NCI-H2081 treated with DMSO at 0.1 percent for 48 hours (cell line): ENCODE results near the gene FMN1.
A peak's percentile ranks its signal among the peaks of the same experiment; 100 is the strongest.
"Not testable (repeated sequence)": the region's sequence is repeated elsewhere in the genome, so short reads cannot be mapped to it uniquely, and the experiment has no call there.

ENCODE experiments used
- DNase-seq: peaks from one replicate; lab custom pipeline; 2025; lab: John Stamatoyannopoulos, UW

Gene FMN1

DNA sequence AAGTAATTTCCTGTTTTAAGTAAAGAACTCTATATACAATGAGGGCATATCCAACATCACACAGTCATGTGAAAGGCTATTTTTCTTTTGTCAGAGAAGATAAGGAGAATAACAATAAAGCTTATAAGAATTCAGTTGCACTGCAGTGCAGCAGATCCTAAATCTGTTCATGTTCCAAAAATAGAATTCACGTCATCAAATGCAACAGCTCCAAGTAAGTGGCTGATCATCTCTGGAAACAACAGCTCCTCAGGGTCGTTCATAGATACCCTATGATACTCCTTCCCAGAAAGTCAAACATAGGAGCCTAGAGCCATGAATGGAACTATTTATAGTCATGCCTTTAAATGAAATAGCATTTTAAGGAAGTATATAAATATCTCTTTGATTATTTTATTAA lies 100.2 kb downstream of the FMN1 start:
- DNase-seq: no peak

DNA sequence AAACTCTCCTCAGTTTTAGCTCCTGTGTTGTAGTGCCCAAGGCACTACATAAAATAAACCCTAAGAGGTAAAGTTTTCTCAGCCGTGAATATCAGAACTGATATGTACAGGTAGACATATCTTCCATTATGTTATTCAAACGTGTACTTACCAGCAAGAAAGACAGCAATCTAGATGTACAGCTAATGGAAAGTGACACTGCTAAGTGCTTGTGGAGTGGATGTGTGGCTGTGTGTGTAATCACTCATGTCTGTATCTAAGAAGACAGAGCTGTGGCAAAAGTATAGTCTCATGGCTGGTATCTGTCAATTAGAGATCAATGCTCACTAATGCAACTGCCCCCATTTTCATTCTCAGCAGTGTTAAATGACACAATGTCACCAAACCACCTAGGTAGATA lies 101.3 kb downstream of the FMN1 start:
- no peak for DNase-seq

DNA sequence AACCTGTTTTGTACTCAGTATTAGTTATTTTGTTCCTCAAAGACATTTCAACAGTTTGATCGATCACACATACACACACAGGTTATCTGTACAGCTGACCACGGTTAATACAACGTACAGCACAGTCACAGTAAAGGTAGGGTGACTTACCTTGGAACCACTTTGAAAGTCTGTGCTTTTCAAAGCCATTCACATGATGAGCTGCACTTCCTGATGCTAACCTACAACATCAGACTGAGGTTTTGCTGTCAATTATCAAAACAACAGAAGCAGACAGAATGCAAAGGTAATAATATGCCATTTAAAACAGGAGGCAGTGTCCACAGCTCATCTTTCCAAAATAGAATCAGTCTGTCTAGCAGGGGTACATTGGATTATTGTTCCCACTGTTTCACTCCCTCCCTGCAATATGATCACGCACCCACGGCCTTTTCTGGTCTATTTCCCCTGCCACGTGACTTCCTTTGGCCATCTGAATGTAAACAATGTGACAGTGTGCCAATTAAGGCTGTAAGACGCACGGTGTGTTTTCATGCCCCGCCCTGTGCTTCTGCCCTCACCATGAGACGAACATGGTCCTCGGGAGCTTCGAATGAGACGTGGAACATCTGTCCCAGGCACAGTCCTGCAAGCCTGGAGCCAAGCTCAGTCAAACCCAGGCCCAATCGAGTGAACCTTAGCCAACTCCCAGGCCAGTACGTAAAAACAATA lies 102.4 kb downstream of the FMN1 start:
- no peak for DNase-seq

DNA sequence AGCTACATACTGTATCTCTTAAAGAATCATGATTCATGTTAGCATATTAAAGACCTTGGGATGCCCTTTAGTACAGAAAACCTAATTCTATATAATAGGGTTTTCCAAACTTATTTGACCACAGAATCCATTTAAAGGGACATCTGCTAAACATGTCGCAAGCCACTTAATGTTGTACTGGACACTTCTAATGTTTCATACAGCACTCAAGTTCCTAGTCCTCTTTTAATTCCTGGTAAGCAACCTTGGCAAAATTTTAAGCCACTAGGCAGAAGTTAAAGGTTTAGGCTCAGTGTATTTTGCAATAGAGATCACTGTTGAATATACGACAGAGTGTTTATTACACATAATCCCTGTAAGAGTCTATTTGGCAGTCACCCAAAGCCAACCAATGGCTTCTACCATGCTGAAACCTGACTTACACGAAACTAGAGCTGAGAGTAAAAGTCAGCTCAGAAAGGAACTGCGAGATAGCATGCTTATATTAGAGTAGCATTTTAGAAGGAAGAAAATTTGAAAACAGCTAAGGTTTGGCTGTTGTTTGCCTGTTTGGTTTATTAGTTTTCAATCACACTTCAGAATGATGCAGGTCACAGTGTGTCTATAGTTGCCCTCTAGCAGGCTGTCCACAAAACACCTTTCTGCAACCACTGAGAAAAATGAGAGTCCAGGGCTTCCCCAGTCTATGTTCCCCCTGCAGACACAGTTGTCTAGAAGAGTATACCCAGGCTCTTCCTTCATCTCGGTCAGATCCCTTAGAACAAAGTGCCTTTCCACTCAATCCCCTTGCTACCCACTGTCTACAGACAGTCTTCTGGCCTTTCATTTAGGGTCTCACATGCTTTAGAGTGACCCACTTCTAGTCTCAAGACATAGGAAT lies 104.4 kb downstream of the FMN1 start:
- no peak for DNase-seq

DNA sequence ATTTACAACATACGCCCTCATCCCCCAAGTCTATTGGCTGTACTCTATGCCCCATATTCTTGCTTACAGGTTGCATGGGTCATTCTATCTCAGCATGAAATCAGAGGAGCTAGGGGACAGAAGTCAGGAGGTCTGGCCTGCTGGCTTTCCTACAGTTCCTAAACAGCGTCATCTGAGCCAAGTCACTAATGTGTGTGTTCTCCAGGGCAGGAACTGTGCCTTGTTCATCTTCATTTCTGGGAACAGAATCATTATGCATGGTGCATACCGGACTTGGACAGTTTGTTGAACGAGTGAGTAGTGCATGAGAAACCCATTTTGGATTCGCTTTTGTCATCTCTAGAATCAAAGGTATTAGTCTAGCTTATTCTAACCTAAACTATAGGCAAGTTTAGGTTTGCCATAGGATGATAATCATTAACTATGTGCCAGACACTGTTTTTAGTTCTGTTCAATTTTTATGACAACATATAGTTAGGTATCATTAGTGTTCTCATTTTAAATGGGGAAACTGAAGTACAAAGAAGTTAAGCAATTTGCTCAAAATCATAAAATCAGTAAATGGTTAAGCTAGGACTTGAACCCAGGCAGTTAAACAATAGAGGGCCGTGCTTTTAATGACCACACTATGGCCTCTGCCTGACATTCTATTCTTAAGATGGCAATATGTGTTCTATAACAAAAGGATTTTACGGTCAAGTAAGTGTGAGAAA lies 105.2 kb downstream of the FMN1 start:
- DNase-seq: no peak

DNA sequence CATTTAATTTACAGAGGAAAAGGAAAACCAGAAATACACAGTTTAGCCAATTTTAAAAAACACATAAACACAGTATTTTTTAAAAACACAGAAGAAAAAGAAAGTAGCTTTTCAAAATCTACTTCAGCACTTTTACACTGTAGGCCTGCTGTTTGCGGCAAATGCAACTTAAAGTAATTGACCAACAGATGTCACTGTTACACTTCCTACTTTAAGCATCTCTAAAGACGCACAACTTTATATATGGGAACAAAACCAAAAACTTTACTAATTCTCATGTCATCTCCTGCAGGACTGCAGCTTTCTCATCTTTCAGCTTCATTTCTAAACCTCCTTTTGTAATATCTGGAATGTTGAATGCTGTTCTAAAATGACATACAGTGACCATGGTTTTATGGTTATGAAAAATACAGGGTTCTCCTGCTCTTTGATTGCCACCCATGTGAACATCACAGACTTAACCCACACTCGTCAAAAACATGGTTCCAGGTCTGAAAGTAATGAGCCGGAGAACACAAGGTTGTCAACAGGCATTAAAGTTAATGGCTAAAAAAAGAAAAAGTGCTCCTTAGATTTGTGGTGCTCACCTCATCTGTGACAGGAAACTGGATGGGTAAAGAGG lies 107.9 kb downstream of the FMN1 start:
- DNase-seq: no peak

DNA sequence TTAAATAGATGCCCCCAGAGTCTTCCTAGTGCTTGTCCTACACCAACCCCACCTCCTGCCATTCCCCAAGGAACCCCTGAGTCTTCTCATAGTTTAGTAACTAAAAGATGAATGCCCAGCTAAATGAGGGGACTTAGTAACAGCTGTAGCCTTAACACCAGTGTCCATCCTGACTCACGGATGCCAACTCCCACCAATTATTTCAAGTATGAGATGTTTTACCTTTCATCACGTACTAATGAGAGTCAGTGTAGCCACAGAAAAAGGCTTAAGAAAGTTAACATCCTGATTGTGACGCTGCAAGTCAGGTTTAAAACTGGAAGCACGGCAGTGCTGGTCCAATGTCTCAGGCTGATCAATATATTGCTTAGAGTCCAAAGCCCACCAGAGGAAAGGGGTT lies 109.9 kb downstream of the FMN1 start:
- no peak for DNase-seq

DNA sequence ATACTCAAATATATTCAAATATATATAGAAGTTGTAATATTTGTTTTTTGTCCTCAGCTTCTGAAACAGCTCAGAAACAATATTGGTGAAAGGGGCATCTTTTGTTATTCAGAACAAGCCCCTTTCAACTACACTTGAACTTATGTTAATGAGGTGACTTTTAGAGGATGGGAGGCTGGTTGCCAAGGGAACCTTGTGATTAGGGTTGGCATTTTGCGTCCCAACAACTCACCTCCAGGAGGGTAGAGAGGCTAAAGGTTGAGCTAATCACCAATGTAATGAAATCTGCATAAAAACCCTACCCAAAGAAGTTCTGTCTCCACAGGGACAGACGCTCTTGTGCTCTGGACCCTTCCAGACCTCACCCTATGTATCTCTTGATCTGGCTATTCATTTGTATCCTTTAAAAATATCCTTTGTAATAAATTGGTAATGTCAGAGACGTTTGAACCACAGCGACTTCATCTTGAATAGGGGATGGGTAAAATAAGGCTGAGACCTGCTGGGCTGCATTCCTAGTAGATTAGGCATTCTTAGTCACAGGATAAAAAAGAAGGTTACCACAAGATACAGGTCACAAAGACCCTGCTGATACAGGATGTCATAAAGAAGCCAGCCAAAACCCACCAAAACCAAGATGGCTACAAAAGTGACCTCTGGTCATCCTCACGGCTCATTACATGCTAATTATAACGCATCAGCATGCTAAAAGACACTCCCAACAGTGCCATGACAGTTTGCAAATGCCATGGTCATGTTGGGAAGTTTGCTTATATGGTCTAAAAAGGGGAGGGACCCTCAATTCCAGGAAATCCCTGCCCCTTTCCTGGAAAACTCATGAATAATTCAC lies 111.1 kb downstream of the FMN1 start:
- DNase-seq: no peak

DNA sequence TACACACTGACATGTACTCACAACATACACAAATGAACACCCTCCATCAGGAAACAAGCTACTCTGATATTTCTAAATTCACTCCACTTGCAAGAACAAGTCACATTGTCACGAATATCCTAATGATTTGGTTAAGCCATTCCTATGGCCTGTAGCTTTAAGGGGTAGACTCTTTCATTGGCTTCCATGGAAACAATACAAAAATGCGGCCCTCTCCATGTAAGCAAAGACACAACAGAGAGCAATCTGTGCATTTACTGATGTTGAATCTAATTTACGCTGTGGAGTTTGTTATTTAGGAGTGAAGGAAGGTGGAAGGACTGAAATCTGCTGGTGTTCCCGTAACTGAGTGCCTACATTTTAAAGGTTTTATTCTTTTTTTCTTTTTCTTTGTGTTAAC lies 114.5 kb downstream of the FMN1 start:
- no peak for DNase-seq

DNA sequence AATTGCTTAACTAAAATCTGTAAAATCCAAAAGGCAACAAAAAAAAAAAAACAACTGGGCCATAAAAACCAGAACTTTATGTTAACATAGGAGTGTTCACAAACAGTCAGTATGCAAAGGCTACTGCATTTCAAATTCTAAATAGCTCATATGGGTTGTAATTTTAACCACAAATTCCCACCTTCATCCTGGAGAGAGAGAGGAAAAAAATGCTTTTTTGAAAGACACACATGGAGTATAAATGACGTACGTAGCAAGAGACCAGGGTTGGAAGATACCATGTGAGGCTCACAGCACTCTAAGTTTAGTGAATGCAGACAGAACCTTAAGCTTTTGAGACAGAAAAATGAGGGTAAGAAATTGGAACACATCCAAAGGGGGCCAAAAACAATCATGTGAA lies 115.9 kb downstream of the FMN1 start:
- DNase-seq: no peak

DNA sequence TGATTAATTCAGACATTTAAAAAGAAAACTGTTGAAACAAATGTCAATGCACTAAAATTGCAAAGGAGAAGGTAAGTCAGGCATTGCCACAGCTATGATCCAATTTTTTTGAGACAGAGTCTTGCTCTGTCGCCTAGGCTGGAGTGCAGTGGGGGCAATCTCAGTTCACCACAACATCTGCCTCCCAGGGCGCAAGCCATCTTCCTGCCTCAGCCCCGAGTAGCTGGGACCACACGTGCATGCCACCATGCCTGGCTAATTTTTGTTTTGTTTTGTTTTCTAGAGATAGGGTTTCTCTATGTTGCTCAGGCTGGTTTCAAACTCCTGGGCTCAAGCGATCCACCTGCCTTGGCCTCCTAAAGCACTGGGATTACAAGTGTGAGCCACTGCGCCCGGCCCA lies 117.6 kb downstream of the FMN1 start:
- no peak for DNase-seq

DNA sequence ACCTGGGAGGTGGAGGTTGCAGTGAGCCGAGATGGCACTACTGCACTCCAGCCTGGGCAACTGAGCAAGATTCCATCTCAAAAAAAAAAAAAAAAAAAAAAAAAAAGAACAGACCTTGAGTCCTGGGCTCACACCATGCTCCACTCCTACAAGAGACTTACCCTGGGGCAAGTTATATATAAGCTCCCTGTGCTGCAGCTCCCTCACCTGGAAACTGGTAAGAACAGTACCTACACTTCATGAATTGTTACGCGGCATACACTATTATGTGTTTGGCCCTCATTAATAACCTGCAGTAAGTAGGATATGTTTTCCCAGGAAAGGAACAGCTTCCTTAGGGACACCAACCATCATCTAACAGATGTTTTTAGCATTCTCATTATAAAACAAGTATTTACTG lies 119.6 kb downstream of the FMN1 start:
- DNase-seq: no peak

DNA sequence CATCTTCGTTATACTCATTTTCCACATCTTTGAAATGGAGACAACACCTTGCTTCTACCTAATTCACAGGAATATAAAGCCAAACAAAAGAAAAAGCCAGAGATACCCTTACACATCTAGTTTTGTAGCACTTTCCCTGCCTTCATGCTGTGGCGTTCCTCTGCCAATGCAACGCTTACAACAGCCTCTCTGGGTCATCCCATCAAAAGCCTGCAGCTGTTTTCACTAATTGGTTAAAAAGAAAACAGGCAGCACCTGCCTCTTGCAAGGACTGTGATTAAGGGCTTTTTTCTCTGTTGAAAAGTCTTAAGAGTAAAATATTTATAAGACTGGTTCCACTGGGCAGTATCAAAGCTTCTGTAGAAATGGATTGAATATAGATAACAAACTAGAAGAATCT lies 120.3 kb downstream of the FMN1 start:
- no peak for DNase-seq

DNA sequence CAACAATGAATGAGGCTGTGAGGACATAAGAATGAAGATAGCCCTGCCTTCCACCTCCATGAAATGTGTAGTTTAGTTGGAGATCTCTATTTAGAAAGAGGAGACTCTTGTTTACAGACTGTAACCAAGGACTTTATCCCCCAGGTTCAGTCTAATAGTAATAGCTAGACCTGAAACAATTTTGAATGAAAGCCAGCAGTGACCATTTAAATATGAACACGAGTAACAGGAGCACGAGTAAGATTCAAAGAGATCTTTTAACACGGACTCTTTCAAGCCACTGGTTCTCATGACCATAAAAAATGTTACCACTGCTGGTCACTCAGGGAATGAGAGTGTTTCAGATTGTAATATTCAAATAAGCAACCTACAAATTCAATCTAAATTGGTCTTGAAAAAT lies 123.1 kb downstream of the FMN1 start:
- no peak for DNase-seq

DNA sequence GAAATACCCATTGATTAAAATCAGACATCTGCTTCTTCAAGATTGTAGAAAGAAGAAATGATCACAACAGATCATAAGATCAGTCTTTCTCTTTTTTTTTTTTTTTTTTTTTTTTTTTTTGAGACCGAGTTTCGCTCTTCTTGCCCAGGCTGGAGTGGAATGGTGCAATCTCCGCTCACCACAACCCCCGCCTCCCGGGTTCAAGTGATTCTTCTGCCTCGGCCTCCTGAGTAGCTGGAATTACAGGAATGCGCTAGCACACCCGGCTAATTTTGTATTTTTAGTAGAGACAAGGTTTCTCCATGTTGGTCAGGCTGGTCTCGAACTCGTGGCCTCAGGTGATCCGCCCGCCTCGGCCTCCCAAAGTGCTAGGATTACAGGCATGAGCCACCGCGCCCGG lies 124.6 kb downstream of the FMN1 start:
- DNase-seq: not testable (repeated sequence)

DNA sequence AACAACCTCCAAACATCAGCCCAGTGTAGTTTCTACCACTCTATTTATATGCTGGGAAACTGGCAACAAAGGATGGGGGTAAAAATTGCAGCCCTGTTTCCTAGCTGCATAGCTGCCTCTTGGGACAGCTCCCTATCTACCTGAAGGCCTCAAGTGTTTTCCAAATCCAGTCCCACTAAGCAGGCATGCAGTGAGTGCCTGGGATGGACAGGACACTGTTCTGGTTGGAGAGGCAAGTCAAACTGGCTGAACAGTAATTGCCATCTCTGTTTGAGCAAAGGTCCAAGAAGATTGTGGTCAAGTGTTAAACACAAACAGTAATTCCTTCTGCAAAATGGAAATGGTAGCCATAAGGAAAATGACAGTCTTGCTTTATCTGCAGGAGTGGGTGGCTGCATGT lies 125.4 kb downstream of the FMN1 start:
- DNase-seq: no peak

DNA sequence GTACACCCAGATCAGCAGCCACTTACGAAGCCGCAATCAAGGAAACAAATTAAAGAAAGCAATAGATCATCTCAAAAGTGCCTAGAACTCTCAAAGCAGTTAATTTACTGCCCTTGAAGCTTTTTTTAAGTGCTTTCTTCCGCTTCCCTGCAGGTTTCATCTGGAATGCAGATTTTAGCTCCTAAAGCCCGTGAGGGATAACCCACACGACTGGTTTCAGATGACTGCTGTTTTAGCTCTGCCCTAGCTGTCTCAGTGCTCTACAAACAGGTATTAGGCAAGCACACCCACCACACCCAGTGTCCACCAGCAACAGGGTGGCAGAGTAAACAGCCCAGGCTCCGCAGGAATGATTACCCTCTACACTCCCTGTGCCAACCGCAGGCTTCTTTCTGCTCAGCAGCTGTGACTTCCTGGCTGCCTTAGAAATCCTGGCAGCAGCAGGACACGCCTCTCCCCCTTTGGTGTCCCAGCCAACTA lies 126.0 kb downstream of the FMN1 start:
- DNase-seq: peak; percentile 42

DNA sequence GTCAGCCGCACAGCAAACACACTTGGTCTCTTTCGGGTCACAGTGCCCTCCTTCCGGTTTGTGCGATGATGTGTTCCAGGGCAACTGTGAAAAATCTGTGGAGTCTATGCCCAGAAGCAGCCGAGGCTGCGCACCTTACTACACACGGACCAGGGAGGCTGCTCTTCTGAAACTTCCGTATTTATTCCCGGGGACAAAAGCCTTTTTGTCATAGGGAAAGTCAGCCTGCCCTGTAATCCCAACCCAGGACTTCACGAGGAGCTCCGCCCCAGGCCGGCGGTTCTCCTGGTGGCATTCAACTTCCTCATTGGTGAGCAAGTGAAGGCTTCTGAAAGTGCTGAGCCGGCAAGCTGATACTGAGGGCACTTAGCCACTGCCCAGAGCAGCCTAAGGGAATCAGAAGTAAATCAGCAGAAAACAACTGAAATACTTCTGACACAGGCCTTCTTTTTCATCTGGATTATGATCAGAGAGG lies 126.5 kb downstream of the FMN1 start:
- DNase-seq: no peak

DNA sequence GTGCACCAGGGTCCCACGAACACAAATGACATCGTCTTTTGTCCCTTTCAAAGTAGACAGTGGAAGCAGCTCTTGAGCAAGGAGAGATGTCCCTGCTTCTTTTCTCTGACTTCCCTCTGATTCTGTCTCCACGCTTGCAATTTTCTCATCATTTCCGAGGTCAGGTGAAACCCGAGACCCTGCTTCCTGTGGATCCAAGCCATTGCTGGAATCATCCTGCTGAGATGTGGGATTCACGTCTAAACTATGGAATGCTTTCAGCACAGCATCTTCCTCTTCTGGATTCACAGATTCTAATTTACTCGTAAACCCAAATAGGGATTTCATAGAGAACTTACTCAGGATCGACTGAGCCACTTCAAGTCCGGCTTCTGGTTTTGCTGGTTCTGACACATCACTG lies 127.1 kb downstream of the FMN1 start:
- no peak for DNase-seq

DNA sequence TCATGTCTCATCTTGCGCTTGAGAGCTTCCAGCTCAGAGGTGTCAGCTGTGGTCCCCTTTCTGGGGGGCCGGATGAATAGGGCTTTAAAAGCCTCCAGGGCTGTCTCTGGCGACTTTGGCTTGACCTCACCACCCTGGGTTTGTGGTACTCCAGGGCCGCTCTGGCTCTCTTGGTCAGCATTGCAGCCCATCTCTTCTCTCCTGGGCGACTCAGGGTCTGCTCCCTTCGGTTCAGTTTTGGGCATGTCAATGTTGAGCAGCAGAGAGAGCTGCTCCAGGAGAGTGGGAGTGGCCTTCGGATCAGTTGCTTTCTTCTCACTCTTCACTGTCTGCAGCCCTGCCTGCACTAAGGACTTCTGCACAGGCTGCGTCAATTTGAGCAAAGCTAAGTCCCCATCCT lies 127.9 kb downstream of the FMN1 start:
- no peak for DNase-seq

DNA sequence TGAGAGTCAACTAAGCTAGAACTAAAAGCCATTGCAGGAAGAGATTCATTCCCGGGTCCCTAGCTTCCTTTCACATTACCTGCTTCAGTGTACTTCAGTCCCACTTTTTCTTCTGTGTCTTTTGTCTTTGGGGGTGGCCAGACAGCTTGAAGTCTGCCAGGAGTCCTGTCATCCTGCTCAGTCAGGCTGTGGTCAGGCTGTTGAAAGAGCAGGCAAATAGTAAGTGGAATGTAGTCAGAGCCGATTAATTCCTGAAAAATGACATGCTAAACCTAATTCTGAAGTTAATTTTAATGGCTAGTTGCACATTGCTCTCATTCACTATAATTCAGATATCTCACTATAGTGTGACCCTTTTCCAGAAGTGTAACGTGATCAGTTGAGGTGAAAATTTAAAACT lies 129.6 kb downstream of the FMN1 start:
- no peak for DNase-seq
